Fibroblast of lung (primary cell): ENCODE measurements around the gene SLC17A3. TPM values are rescaled to one million over a fixed set of nuclear protein-coding genes. Genes with fewer than 3 reads are reported as not detected.

ENCODE experiments used
- DNase-seq, 2 donors: peaks; one replicate each; pipeline versions ENCODE4 v3.0.0 to v3.0.0-alpha.2; 2010; ENCODE audit warnings: low read depth in 2 of 2
- H2AFZ ChIP-seq: 2 replicates; pipeline ENCODE4 v1.5.1; 2012; ENCODE audit warnings: low read length, control low read depth, inconsistent platforms
- H3K27ac ChIP-seq: 2 replicates; pipeline ENCODE4 v1.5.1; 2011; ENCODE audit warnings: low read length, control low read depth; ENCODE audit not compliant: insufficient read depth
- H3K27me3 ChIP-seq: 2 replicates; pipeline ENCODE4 v1.5.1; 2011; ENCODE audit warnings: mild to moderate bottlenecking, low read length; ENCODE audit not compliant: control insufficient read depth, insufficient read depth
- H3K36me3 ChIP-seq: 2 replicates; pipeline ENCODE4 v1.5.1; 2011; ENCODE audit warnings: low read length; ENCODE audit not compliant: control insufficient read depth, insufficient read depth
- H3K4me1 ChIP-seq: 2 replicates; pipeline ENCODE4 v1.5.1; 2011; ENCODE audit warnings: low read length; ENCODE audit not compliant: control insufficient read depth, insufficient read depth; ENCODE audit errors: extremely low read depth
- H3K4me2 ChIP-seq: 2 replicates; pipeline ENCODE4 v1.5.1; 2011; ENCODE audit warnings: low read length, control low read depth; ENCODE audit not compliant: insufficient read depth; ENCODE audit errors: extremely low read depth
- H3K4me3 ChIP-seq, 4 experiments: fragments of 200-600 bp in 1 of 4; sonication (generic) in 1 of 4; replicated peaks in 1 of 4; 2 replicates each; pipeline ENCODE4 v1.5.1; 2011 to 2016; ENCODE audit warnings: low read length in 4 of 4, low read depth in 3 of 4, mild to moderate bottlenecking in 3 of 4, control low read depth in 2 of 4, inconsistent platforms in 1 of 4, mixed read lengths in 1 of 4; ENCODE audit not compliant: insufficient read depth in 1 of 4; ENCODE audit errors: control extremely low read depth in 1 of 4
- H3K79me2 ChIP-seq: 2 replicates; pipeline ENCODE4 v1.5.1; 2012; ENCODE audit warnings: mild to moderate bottlenecking, low read length, inconsistent platforms; ENCODE audit not compliant: control insufficient read depth, insufficient read depth
- H3K9ac ChIP-seq: 2 replicates; pipeline ENCODE4 v1.5.1; 2011; ENCODE audit warnings: mild to moderate bottlenecking, low read length, control low read depth; ENCODE audit not compliant: insufficient read depth
- H3K9me3 ChIP-seq: 2 replicates; pipeline ENCODE4 v1.5.1; 2012; ENCODE audit warnings: low read depth, low read length; ENCODE audit not compliant: control insufficient read depth, insufficient read depth
- H4K20me1 ChIP-seq: 2 replicates; pipeline ENCODE4 v1.5.1; 2011; ENCODE audit warnings: low read length; ENCODE audit not compliant: control insufficient read depth, insufficient read depth; ENCODE audit errors: extremely low read depth
- EZH2 ChIP-seq: IDR thresholded peaks from 2 replicates; pipeline ENCODE4 v1.5.1; 2012; ENCODE audit warnings: low read length, control low read depth, mild to moderate bottlenecking; ENCODE audit errors: missing control alignments
- polyA plus RNA-seq, 2 donors: library from polyadenylated mRNA; depleted of rRNA in 1 of 2; stranded (reverse) in 1 of 2; unstranded in 1 of 2; fragments of >200 nt; gene quantifications; 2 replicates each; pipeline ENCODE4 v1.2.1, GENCODE V29; 2011 to 2012; ENCODE audit warnings: missing spikeins in 1 of 2
- total RNA-seq: library from RNA; depleted of rRNA; stranded (reverse); fragments of >200 nt; gene quantifications from 2 replicates; pipeline ENCODE4 v1.2.1, GENCODE V29; 2014
- TF ChIP-seq, protein P1 (sequence below), 2 donors: IDR thresholded peaks in 1 of 2; conservative IDR thresholded peaks in 1 of 2; 1 replicate in 1 of 2; 2 replicates in 1 of 2; pipeline ENCODE4 v1.5.1; 2011 to 2012; ENCODE audit warnings: low read length in 2 of 2, control low read depth in 1 of 2, inconsistent platforms in 1 of 2, low read depth in 1 of 2, mild to moderate bottlenecking in 1 of 2

Gene SLC17A3
- total and polyA plus RNA-seq, 2 donors (not counting 1 experiment from before 2014, with no cell fraction given), result 0.06 TPM; not detected in 1

DNA sequence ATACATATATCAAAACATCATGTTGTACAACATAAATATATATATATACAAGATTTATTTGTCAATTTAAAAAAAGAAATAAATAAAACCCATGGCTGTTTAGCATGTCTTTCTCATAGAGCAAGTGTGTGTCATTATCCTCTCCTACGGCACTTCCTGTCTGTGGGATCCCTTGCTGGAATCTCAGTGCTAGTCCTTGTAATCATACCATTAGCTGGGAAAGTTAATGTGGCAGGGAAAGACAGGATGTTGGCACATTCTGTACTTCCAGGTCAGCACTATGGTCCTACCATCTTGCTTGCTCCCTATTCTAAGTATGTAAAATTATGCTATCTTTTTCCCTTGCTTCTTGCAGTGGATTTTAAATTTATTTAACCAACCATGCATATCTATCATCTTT, 9.5 kb upstream of the SLC17A3 start:
- DNase-seq, result peak in 1 of 2 donors; percentile 9
- TF ChIP-seq, protein P1, sequence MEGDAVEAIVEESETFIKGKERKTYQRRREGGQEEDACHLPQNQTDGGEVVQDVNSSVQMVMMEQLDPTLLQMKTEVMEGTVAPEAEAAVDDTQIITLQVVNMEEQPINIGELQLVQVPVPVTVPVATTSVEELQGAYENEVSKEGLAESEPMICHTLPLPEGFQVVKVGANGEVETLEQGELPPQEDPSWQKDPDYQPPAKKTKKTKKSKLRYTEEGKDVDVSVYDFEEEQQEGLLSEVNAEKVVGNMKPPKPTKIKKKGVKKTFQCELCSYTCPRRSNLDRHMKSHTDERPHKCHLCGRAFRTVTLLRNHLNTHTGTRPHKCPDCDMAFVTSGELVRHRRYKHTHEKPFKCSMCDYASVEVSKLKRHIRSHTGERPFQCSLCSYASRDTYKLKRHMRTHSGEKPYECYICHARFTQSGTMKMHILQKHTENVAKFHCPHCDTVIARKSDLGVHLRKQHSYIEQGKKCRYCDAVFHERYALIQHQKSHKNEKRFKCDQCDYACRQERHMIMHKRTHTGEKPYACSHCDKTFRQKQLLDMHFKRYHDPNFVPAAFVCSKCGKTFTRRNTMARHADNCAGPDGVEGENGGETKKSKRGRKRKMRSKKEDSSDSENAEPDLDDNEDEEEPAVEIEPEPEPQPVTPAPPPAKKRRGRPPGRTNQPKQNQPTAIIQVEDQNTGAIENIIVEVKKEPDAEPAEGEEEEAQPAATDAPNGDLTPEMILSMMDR (conservative IDR thresholded peaks at IDR 0.05 in 1 of 2, IDR thresholded peaks at IDR 0.05 in 1 of 2; ENCODE audit: low read depth in 1 of 2, low read length in 2 of 2), result no peak
- no peak for TF ChIP-seq EZH2
- H3K4me2 ChIP-seq, result no peak overlapping the region
- no peaks in the 10 kb centered on the region for H3K9me3 ChIP-seq
- H3K27ac ChIP-seq, result no peak overlapping the region
- no peaks in the 10 kb centered on the region for H3K27me3 ChIP-seq
- H2AFZ ChIP-seq, result no peak overlapping the region
- H3K79me2 ChIP-seq, result no peaks in the 10 kb centered on the region
- no peaks in the 10 kb centered on the region for H3K36me3 ChIP-seq
- H4K20me1 ChIP-seq, result no peaks in the 10 kb centered on the region
- no peaks in the 10 kb centered on the region for H3K4me1 ChIP-seq
- no peak overlapping the region for H3K4me3 ChIP-seq
- no peak overlapping the region for H3K9ac ChIP-seq

DNA sequence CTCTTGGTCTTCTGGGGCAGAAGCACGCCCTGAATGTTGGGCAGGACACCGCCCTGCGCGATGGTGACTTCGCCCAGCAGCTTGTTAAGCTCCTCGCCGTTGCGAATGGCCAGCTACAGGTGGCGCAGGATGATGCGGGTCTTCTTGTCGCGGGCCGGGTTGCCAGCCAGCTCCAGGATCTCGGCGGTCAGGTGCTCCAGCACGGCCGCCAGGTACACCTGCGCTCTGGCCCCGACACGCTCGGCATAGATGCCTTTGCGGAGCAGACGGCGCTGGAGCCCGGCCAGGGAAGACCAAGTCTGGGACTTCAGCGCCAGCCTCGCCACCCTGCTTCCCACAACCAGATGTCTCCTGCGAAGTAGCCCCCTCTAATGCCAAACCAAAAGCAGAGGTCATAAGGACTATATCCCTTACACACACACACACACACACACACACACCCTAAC, 8.0 kb upstream of the SLC17A3 start:
- DNase-seq, result no peak
- H2AFZ ChIP-seq, result no peak overlapping the region

DNA sequence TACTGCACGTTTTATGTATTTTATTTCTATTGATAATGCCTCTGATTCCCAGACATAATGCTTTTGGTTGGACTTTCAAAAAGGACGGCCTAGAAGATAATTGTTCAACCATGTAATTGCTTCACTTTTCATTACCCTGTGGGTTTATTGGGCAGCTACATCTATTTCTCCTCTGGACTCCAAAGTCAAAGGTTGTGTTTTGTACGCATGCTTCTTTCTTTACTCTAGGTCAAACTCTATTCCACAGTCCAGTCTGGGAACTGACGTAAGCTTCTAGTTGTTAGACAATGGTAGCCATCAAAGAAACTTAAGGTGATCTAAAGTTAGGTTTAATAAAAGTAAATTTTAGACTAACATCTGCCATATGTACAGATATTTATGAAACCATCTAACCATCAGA, 6.6 kb upstream of the SLC17A3 start:
- Histone ChIP-seq H2AFZ (no peak overlapping the region), H3K9me3 (no peaks in the 10 kb centered on the region), H3K79me2 (no peaks in the 10 kb centered on the region), H3K4me2 (no peak overlapping the region), H4K20me1 (no peaks in the 10 kb centered on the region), H3K27ac (no peak overlapping the region), H3K4me3 (no peak overlapping the region), H3K4me1 (no peaks in the 10 kb centered on the region), H3K9ac (no peak overlapping the region), H3K27me3 (peaks cover 4% of the 10 kb centered on the region), H3K36me3 (no peaks in the 10 kb centered on the region)
- TF ChIP-seq, protein P1 (conservative IDR thresholded peaks at IDR 0.05 in 1 of 2, IDR thresholded peaks at IDR 0.05 in 1 of 2; ENCODE audit: low read depth in 1 of 2, low read length in 2 of 2), result no peak
- TF ChIP-seq EZH2, result no peak
- DNase-seq, result no peak

More for the DNA sequence above, 8.0 kb upstream of the SLC17A3 start:
- TF ChIP-seq EZH2, result no peak
- TF ChIP-seq, protein P1 (conservative IDR thresholded peaks at IDR 0.05 in 1 of 2, IDR thresholded peaks at IDR 0.05 in 1 of 2; ENCODE audit: low read depth in 1 of 2, low read length in 2 of 2), result no peak
- Histone ChIP-seq H3K79me2 (no peaks in the 10 kb centered on the region), H3K9ac (no peak overlapping the region), H3K4me2 (no peak overlapping the region), H3K4me3 (no peak overlapping the region), H4K20me1 (no peaks in the 10 kb centered on the region), H3K27me3 (no peaks in the 10 kb centered on the region), H3K9me3 (no peaks in the 10 kb centered on the region), H3K4me1 (no peaks in the 10 kb centered on the region), H3K27ac (no peak overlapping the region), H3K36me3 (no peaks in the 10 kb centered on the region)
